HG03342 (cell line): ENCODE results near the gene PLEKHG3.

Experiments
- ATAC-seq: cut with Tn5 transposase; IDR thresholded peaks from one replicate; pipeline ENCODE4 v1.9.1; 2021; ENCODE audit warnings: mild to moderate bottlenecking, moderate library complexity; ENCODE audit not compliant: unreplicated experiment

The PLEKHG3 gene

GRCh38 chr14:64743061-64743460, 38.8 kb downstream of the PLEKHG3 start:
- no peak for ATAC-seq

GRCh38 chr14:64745511-64746091, 41.4 kb downstream of the PLEKHG3 start:
- ATAC-seq: no peak

GRCh38 chr14:64746298-64747250, 42.4 kb downstream of the PLEKHG3 start:
- no peak for ATAC-seq

- ATAC-seq: no peak
These were observed 43.1 kb downstream of the PLEKHG3 start for GRCh38 chr14:64747327-64747726.

GRCh38 chr14:64748521-64748920, 44.3 kb downstream of the PLEKHG3 start:
- ATAC-seq: no peak

GRCh38 chr14:64748995-64749714, 44.9 kb downstream of the PLEKHG3 start:
- no peak for ATAC-seq

- no peak for ATAC-seq
These were observed 48.7 kb downstream of the PLEKHG3 start for GRCh38 chr14:64752909-64753308.

- no peak for ATAC-seq
These were observed 49.1 kb downstream of the PLEKHG3 start for GRCh38 chr14:64753374-64753773.

- ATAC-seq: no peak
These were observed 49.8 kb downstream of the PLEKHG3 start for GRCh38 chr14:64753999-64754398.

- no peak for ATAC-seq
These were observed 50.5 kb downstream of the PLEKHG3 start for GRCh38 chr14:64754685-64755084.

GRCh38 chr14:64755781-64756221, 51.6 kb downstream of the PLEKHG3 start:
- no peak for ATAC-seq

- ATAC-seq: no peak
These were observed 52.5 kb downstream of the PLEKHG3 start for GRCh38 chr14:64756712-64757111.

- ATAC-seq: no peak
These were observed 53.4 kb downstream of the PLEKHG3 start for GRCh38 chr14:64757601-64758000.

- no peak for ATAC-seq
These were observed 53.8 kb downstream of the PLEKHG3 start for GRCh38 chr14:64758025-64758521.

- no peak for ATAC-seq
These were observed 54.7 kb downstream of the PLEKHG3 start for GRCh38 chr14:64758691-64759554.

- no peak for ATAC-seq
These were observed 55.3 kb downstream of the PLEKHG3 start for GRCh38 chr14:64759555-64759938.

GRCh38 chr14:64760146-64760755, 56.0 kb downstream of the PLEKHG3 start:
- no peak for ATAC-seq

GRCh38 chr14:64760916-64761315, 56.7 kb downstream of the PLEKHG3 start:
- no peak for ATAC-seq

GRCh38 chr14:64761441-64762043, 57.3 kb downstream of the PLEKHG3 start:
- ATAC-seq: no peak
